Endothelial cell of umbilical vein (primary cell): ENCODE results near the gene SVIP. TPM values are rescaled to one million over a fixed set of nuclear protein-coding genes. Genes with fewer than 3 reads are reported as not detected.

ENCODE experiments used
- BruUV-seq: library from RNA; stranded (reverse); fragments of 400-500 nt; replicated peaks from 2 replicates; lab custom pipeline; 2021; lab: Mats Ljungman, UMichigan
- CTCF ChIA-PET: fragments of 300-600, 350-600 bp; sonication (Branson Sonifier 250); formaldehyde crosslinking; loops from one replicate; lab custom pipeline; 2021; ENCODE audit warnings: antibody characterized with exemption, inconsistent platforms; lab: Charles Lee
- POLR2A ChIA-PET: fragments of 300-600, 350-600 bp; sonication (Branson Sonifier 250); formaldehyde crosslinking; loops from one replicate; lab custom pipeline; 2021; ENCODE audit warnings: antibody characterized with exemption, inconsistent platforms; lab: Charles Lee
- DNase-seq: peaks from one replicate; pipeline ENCODE4 v3.0.0-alpha.2; 2011; ENCODE audit warnings: low read depth, low spot score
- FAIRE-seq: peaks from 2 replicates; lab custom pipeline; 2011; peaks lifted over from hg19 to GRCh38; lab: Jason Lieb, UNC
- H2AFZ ChIP-seq: 2 replicates; pipeline ENCODE4 v1.6.0; 2012; ENCODE audit warnings: low read depth, low read length, control low read depth, inconsistent platforms
- H3K27ac ChIP-seq: 2 replicates; pipeline ENCODE4 v1.5.1; 2011; ENCODE audit warnings: low read depth, mild to moderate bottlenecking, control low read depth, low read length, moderate library complexity; ENCODE audit not compliant: insufficient read depth
- H3K27me3 ChIP-seq, 2 experiments: 2 replicates each; pipeline versions ENCODE4 v1.6.0 to v1.6.1; 2011; ENCODE audit warnings: low read length in 2 of 2, mixed read lengths in 1 of 2; ENCODE audit not compliant: control insufficient read depth in 2 of 2, insufficient read depth in 2 of 2
- H3K36me3 ChIP-seq, 2 experiments: 2 replicates in 1 of 2; 3 replicates in 1 of 2; pipeline ENCODE4 v1.5.1; 2011; ENCODE audit warnings: low read length in 2 of 2, mild to moderate bottlenecking in 1 of 2, moderate library complexity in 1 of 2; ENCODE audit not compliant: control insufficient read depth in 2 of 2, insufficient read depth in 2 of 2; ENCODE audit errors: extremely low read depth in 1 of 2
- H3K4me1 ChIP-seq: 3 replicates; pipeline ENCODE4 v1.5.1; 2011; ENCODE audit warnings: mild to moderate bottlenecking, low read length; ENCODE audit not compliant: control insufficient read depth, insufficient read depth; ENCODE audit errors: extremely low read depth
- H3K4me2 ChIP-seq: 2 replicates; pipeline ENCODE4 v1.6.1; 2011; ENCODE audit warnings: low read length, control low read depth, mixed read lengths; ENCODE audit not compliant: insufficient read depth
- H3K4me3 ChIP-seq, 3 experiments: fragments of 200-600 bp in 1 of 3; sonication (generic), shearing (Covaris generic) in 1 of 3; replicated peaks in 1 of 3; 2 replicates each; pipeline ENCODE4 v1.5.1; 2011 to 2016; ENCODE audit warnings: control low read depth in 3 of 3, low read length in 3 of 3, mild to moderate bottlenecking in 2 of 3, inconsistent platforms in 1 of 3, low read depth in 1 of 3, moderate library complexity in 1 of 3; ENCODE audit not compliant: insufficient read depth in 1 of 3
- H3K79me2 ChIP-seq: 2 replicates; pipeline ENCODE4 v1.6.0; 2012; ENCODE audit warnings: low read length, inconsistent platforms; ENCODE audit not compliant: control insufficient read depth, insufficient read depth
- H3K9ac ChIP-seq: replicated peaks from 2 replicates; pipeline ENCODE3; 2011; ENCODE audit warnings: low read length, control low read depth; ENCODE audit not compliant: insufficient read depth; ENCODE audit errors: extremely low read depth
- H3K9me1 ChIP-seq: replicated peaks from 3 replicates; pipeline ENCODE4 v1.6.0; 2011; ENCODE audit warnings: mild to moderate bottlenecking, low read length; ENCODE audit not compliant: control insufficient read depth, insufficient read depth; ENCODE audit errors: extremely low read depth
- H3K9me3 ChIP-seq: replicated peaks from 2 replicates; pipeline ENCODE4 v1.5.1; 2012; ENCODE audit warnings: low read length, inconsistent platforms; ENCODE audit not compliant: control insufficient read depth, insufficient read depth
- H4K20me1 ChIP-seq: replicated peaks from 2 replicates; pipeline ENCODE3; 2011; ENCODE audit warnings: mild to moderate bottlenecking, low read length; ENCODE audit not compliant: control insufficient read depth, insufficient read depth; ENCODE audit errors: extremely low read depth
- EZH2 ChIP-seq: IDR thresholded peaks from 2 replicates; pipeline ENCODE4 v1.6.1; 2012; ENCODE audit warnings: borderline replicate concordance, low read depth, mild to moderate bottlenecking, moderate library complexity, low read length, inconsistent platforms; ENCODE audit not compliant: severe bottlenecking
- FOS ChIP-seq: IDR thresholded peaks from 2 replicates; pipeline ENCODE4 v1.6.1; 2011; ENCODE audit warnings: mild to moderate bottlenecking, low read length, moderate library complexity, borderline replicate concordance; ENCODE audit not compliant: insufficient read depth
- GATA2 ChIP-seq: IDR thresholded peaks from 2 replicates; pipeline ENCODE4 v1.7.0; 2011; ENCODE audit warnings: low read depth, mild to moderate bottlenecking, moderate library complexity, mixed read lengths, low read length; ENCODE audit not compliant: insufficient read length, insufficient read depth
- JUN ChIP-seq: IDR thresholded peaks from 2 replicates; pipeline ENCODE4 v1.6.1; 2011; ENCODE audit warnings: borderline replicate concordance, low read depth; ENCODE audit not compliant: insufficient read length, insufficient read depth
- MYC ChIP-seq: IDR thresholded peaks from one replicate; pipeline ENCODE4 v1.6.1; 2011; ENCODE audit warnings: mild to moderate bottlenecking, low read depth, low read length
- POLR2A ChIP-seq: IDR thresholded peaks from 2 replicates; pipeline ENCODE4 v1.6.1; 2012; ENCODE audit warnings: low read depth, mild to moderate bottlenecking, control low read depth, low read length
- POLR2AphosphoS5 ChIP-seq: IDR thresholded peaks from 2 replicates; pipeline ENCODE4 v1.6.1; 2012; ENCODE audit warnings: low read depth, mild to moderate bottlenecking, control low read depth, low read length, moderate library complexity; ENCODE audit not compliant: insufficient read depth
- dilution Hi-C: fragments of 300-500 bp; cut with MboI; formaldehyde crosslinking; loops from one replicate; pipeline ENCODE4 v1.15.0; 2019; ENCODE audit warnings: low sequenced_read_pairs; ENCODE audit not compliant: extremely low pct_ligation_motif_present
- intact Hi-C: fragments of 100-400 bp; cut with micrococcal nuclease; formaldehyde crosslinking; loops from one replicate; pipeline ENCODE4 v1.10.0; 2022
- polyA plus RNA-seq, 4 experiments: library from polyadenylated mRNA; depleted of rRNA in 3 of 4; stranded (reverse) in 3 of 4; unstranded in 1 of 4; fragments of >200 nt; gene quantifications; 2 replicates each; pipeline versions ENCODE4 v1.2.1 to v1.2.3, GENCODE V29; 2011 to 2012; ENCODE audit warnings: missing spikeins in 1 of 4
- total RNA-seq: library from RNA; stranded (reverse); gene quantifications from 2 replicates; pipeline ENCODE4 v1.2.3, GENCODE V29; 2021
- TF ChIP-seq, protein P1 (sequence below): IDR thresholded peaks from 2 replicates; pipeline ENCODE4 v1.6.1; 2011; ENCODE audit not compliant: insufficient read depth, insufficient read length
- TF ChIP-seq, protein P2 (sequence below), 2 donors: IDR thresholded peaks; 1 replicate in 1 of 2; 2 replicates in 1 of 2; pipeline ENCODE4 v1.5.1; 2011; ENCODE audit warnings: low read length in 2 of 2, mild to moderate bottlenecking in 2 of 2, moderate library complexity in 2 of 2, control low read depth in 1 of 2, inconsistent platforms in 1 of 2, low read depth in 1 of 2; ENCODE audit not compliant: insufficient read depth in 1 of 2; ENCODE audit errors: extremely low read depth in 1 of 2

SVIP gene
- total and polyA plus RNA-seq, 2 donors (not counting 3 experiments of a cell fraction or from before 2014, with no cell fraction given) = 4.6 to 69.5 TPM

DNA sequence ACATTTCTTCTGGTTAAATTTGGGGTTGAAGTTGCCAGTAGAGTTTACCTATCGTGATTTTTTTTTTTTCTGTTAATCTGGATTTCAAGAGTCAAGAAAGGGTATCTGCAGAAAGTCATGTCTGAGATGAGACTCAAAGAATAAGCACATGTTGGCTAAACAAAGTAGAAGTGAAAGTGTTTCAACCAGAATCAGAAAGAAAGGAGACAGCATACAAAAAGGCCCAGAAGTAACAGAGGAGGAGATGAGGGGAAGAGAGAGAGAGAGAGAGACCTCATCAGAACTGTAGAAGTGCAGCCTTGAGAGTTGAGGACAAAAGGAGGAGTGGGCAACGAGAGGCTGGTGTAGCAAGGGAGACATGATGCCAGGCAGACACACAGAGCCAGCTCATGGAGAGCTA is 54.9 kb downstream of the SVIP start:
- H3K9me1 ChIP-seq = no peaks in the 10 kb centered on the region
- H3K4me1 ChIP-seq = no peaks in the 10 kb centered on the region
- H4K20me1 ChIP-seq = no peaks in the 10 kb centered on the region
- H3K4me2 ChIP-seq = no peak overlapping the region
- DNase-seq = no peak
- no peak overlapping the region for H3K27ac ChIP-seq
- dilution Hi-C loops (no loop called here), intact Hi-C loops (no loop called here)
- H3K36me3 ChIP-seq = no peaks in the 10 kb centered on the region
- H3K9ac ChIP-seq = no peak overlapping the region
- ChIA-PET POLR2A (no interaction called here), CTCF (interaction anchor here (0.8 to 1.6 kb wide), 2 partner anchors 13 to 530 kb away, joined by 6 read pairs; no protein-coding TSS in a partner anchor)
- no peaks in the 10 kb centered on the region for H3K9me3 ChIP-seq
- peaks cover 0 to 13% of the 10 kb centered on the region in 2 experiments for H3K27me3 ChIP-seq
- H3K79me2 ChIP-seq = no peaks in the 10 kb centered on the region
- BruUV-seq = no TSS peak
- TF ChIP-seq MYC (no peak), FOS (no peak), EZH2 (no peak), GATA2 (no peak), POLR2A (no peak), JUN (no peak), POLR2AphosphoS5 (no peak)
- TF ChIP-seq, protein P1, sequence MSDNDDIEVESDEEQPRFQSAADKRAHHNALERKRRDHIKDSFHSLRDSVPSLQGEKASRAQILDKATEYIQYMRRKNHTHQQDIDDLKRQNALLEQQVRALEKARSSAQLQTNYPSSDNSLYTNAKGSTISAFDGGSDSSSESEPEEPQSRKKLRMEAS = no peak
- TF ChIP-seq, protein P2, sequence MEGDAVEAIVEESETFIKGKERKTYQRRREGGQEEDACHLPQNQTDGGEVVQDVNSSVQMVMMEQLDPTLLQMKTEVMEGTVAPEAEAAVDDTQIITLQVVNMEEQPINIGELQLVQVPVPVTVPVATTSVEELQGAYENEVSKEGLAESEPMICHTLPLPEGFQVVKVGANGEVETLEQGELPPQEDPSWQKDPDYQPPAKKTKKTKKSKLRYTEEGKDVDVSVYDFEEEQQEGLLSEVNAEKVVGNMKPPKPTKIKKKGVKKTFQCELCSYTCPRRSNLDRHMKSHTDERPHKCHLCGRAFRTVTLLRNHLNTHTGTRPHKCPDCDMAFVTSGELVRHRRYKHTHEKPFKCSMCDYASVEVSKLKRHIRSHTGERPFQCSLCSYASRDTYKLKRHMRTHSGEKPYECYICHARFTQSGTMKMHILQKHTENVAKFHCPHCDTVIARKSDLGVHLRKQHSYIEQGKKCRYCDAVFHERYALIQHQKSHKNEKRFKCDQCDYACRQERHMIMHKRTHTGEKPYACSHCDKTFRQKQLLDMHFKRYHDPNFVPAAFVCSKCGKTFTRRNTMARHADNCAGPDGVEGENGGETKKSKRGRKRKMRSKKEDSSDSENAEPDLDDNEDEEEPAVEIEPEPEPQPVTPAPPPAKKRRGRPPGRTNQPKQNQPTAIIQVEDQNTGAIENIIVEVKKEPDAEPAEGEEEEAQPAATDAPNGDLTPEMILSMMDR (IDR thresholded peaks at IDR 0.05; ENCODE audit: extremely low read depth in 1 of 2, insufficient read depth in 1 of 2, low read depth in 1 of 2, low read length in 2 of 2) = no peak
- no peak overlapping the region for H2AFZ ChIP-seq
- H3K4me3 ChIP-seq = no peak overlapping the region
- no peak for FAIRE-seq
